Measurements from ENCODE around the gene SLC5A11.

GRCh38 chr16:24954137-24954536 lies 108.4 kb downstream of the SLC5A11 start:
- TF ChIP-seq PPARA (CRISPR knock-in tag; IDR thresholded peaks at IDR 0.05; ENCODE audit: borderline replicate concordance) (no peak), ZFP30 (CRISPR knock-in tag; IDR thresholded peaks at IDR 0.05) (no peak), POU6F1 (CRISPR knock-in tag; IDR thresholded peaks at IDR 0.05; ENCODE audit: borderline replicate concordance, low read depth) (no peak)
